Lower leg skin (tissue), 3 donors: ENCODE results near the gene UBE2L6.

Source experiments
- CTCF ChIP-seq, 3 donors: fragments of 450-650 bp; IDR thresholded peaks; one replicate each; pipeline ENCODE4 v1.5.1; 2016; ENCODE audit warnings: antibody characterized with exemption in 3 of 3, mild to moderate bottlenecking in 3 of 3, moderate library complexity in 2 of 3
- POLR2A ChIP-seq, 2 donors: fragments of 450-650 bp; IDR thresholded peaks; one replicate each; pipeline ENCODE4 v1.6.1; 2016 to 2017; ENCODE audit warnings: antibody characterized with exemption in 2 of 2, mild to moderate bottlenecking in 1 of 2, moderate library complexity in 1 of 2

- TF ChIP-seq CTCF (IDR thresholded peaks at IDR 0.05), result no peak
- TF ChIP-seq POLR2A (IDR thresholded peaks at IDR 0.05), result no peak
Observed at GRCh38 chr11:57547854-57548377, 19.6 kb downstream of the UBE2L6 start.
